Suprapubic skin (tissue), 4 donors: ENCODE measurements around the gene LINC01488. TPM values are rescaled to one million over a fixed set of nuclear protein-coding genes. Genes with fewer than 3 reads are reported as not detected.

ENCODE experiments used
- DNase-seq, 2 donors: peaks; one replicate each; pipeline ENCODE4 v3.0.0-alpha.2; 2019; ENCODE audit warnings: low spot score in 2 of 2
- H3K27ac ChIP-seq: fragments of 200-600 bp; sonication (generic); one replicate; pipeline ENCODE4 v1.5.1; 2019
- H3K27me3 ChIP-seq: fragments of 200-600 bp; sonication (generic); one replicate; pipeline ENCODE4 v1.5.1; 2019
- H3K36me3 ChIP-seq: fragments of 200-600 bp; sonication (generic); one replicate; pipeline ENCODE4 v1.5.1; 2019
- H3K4me1 ChIP-seq: fragments of 200-600 bp; sonication (generic); one replicate; pipeline ENCODE4 v1.5.1; 2019
- H3K4me3 ChIP-seq: fragments of 200-600 bp; sonication (generic); one replicate; pipeline ENCODE4 v1.5.1; 2019; ENCODE audit warnings: mild to moderate bottlenecking
- H3K9me3 ChIP-seq: fragments of 200-600 bp; sonication (generic); one replicate; pipeline ENCODE4 v1.5.1; 2019
- EP300 ChIP-seq: sonication (generic); formaldehyde crosslinking; IDR thresholded peaks from one replicate; pipeline ENCODE4 v1.6.1; 2017; ENCODE audit warnings: antibody characterized with exemption
- POLR2A ChIP-seq, 2 donors: fragments of 450-650 bp; IDR thresholded peaks; one replicate each; pipeline ENCODE4 v1.6.1; 2017; ENCODE audit warnings: antibody characterized with exemption in 2 of 2, mild to moderate bottlenecking in 2 of 2, moderate library complexity in 2 of 2
- POLR2AphosphoS5 ChIP-seq, 3 donors: sonication (generic); formaldehyde crosslinking; IDR thresholded peaks; one replicate each; pipeline ENCODE4 v1.6.1; 2017; ENCODE audit warnings: antibody characterized with exemption in 3 of 3
- WGBS: methylation state at CpG from one replicate; pipeline ENCODE4 v1.1.5; 2018; 5-methylcytosine and 5-hydroxymethylcytosine counted together
- total RNA-seq, 4 donors: library from RNA; depleted of rRNA; stranded (reverse); fragments of >200 nt; gene quantifications; one replicate each; pipeline ENCODE4 v1.1.0, GENCODE V29; 2016
- TF ChIP-seq, protein P1 (sequence below), 2 donors: fragments of 200-600 bp in 1 of 2; fragments of 450-650 bp in 1 of 2; sonication (generic) in 1 of 2; IDR thresholded peaks; one replicate each; pipeline ENCODE4 v1.5.1; 2016 to 2019; ENCODE audit warnings: antibody characterized with exemption in 2 of 2, mild to moderate bottlenecking in 1 of 2, moderate library complexity in 1 of 2

LINC01488 gene
- total RNA-seq, 4 donors from 2014 or later = not detected

DNA sequence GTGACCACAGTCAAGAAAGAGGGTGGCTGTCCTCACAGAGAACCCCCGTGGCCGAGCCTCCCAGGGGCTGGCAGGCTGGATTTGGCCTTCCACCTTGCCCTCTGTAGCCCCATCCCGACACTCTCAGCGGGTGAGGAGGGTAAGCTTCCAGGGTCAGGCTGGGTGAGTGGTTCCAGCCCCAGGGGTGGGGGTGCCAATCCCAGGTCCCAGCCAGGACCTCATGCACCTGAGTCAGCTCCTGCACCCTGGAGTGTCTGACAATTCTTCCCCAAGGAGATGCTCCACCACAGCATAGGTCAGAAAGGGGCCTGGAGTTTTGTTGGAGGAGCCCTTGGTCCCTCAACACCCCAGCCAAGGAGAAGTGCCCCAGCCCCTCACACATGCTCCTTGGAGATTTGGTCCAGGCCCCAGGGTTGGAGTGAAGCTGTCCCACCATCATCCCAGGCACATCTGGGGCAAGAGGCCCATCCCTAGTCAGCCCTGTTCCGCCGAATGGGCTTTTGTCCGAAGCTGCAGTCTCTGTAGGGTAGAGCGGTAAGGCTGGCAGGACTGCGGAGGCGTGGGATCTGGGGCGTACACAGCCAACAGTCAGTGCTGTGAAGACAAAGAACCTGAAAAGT, 8.4 kb downstream of the LINC01488 start:
- no peak overlapping the region for H3K4me3 ChIP-seq
- DNase-seq = no peak
- peaks cover 17% of the 10 kb centered on the region for H3K4me1 ChIP-seq
- H3K36me3 ChIP-seq = no peaks in the 10 kb centered on the region
- no peak overlapping the region for H3K27ac ChIP-seq
- TF ChIP-seq POLR2A (IDR thresholded peaks at IDR 0.05) (no peak), POLR2AphosphoS5 (IDR thresholded peaks at IDR 0.05) (no peak), EP300 (no peak)
- H3K27me3 ChIP-seq = no peaks in the 10 kb centered on the region
- 95% methylated on average over 9 of the region's 11 CpGs for WGBS
- H3K9me3 ChIP-seq = no peaks in the 10 kb centered on the region

DNA sequence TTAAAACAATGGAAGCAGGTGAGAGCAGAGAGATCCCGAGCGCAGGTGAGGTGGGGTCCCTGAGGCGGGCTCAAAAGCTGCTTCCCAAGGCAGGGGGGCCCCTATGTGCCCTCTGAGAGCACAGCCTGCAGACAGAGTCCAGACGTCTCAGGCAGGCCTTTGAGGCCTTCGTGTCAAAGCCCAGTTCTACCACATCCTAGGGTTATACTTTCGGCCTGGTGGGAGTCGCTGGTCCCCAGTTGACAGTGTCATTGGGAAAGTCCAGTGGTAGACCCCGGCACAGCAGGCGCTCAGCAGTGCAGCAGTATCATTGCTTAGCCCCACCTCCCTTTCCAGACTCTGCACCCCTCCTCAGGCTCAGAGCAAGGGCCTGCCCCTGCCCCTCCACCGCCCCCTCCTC, 9.1 kb downstream of the LINC01488 start:
- WGBS = 82% methylated on average over 10 of the region's 10 CpGs
- H3K4me1 ChIP-seq = peaks cover 17% of the 10 kb centered on the region
- no peak overlapping the region for H3K27ac ChIP-seq
- H3K9me3 ChIP-seq = no peaks in the 10 kb centered on the region
- no peak overlapping the region for H3K4me3 ChIP-seq
- TF ChIP-seq, protein P1, sequence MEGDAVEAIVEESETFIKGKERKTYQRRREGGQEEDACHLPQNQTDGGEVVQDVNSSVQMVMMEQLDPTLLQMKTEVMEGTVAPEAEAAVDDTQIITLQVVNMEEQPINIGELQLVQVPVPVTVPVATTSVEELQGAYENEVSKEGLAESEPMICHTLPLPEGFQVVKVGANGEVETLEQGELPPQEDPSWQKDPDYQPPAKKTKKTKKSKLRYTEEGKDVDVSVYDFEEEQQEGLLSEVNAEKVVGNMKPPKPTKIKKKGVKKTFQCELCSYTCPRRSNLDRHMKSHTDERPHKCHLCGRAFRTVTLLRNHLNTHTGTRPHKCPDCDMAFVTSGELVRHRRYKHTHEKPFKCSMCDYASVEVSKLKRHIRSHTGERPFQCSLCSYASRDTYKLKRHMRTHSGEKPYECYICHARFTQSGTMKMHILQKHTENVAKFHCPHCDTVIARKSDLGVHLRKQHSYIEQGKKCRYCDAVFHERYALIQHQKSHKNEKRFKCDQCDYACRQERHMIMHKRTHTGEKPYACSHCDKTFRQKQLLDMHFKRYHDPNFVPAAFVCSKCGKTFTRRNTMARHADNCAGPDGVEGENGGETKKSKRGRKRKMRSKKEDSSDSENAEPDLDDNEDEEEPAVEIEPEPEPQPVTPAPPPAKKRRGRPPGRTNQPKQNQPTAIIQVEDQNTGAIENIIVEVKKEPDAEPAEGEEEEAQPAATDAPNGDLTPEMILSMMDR (IDR thresholded peaks at IDR 0.05) = no peak
- TF ChIP-seq EP300 (no peak), POLR2AphosphoS5 (IDR thresholded peaks at IDR 0.05) (no peak), POLR2A (IDR thresholded peaks at IDR 0.05) (no peak)
- H3K36me3 ChIP-seq = no peaks in the 10 kb centered on the region
- H3K27me3 ChIP-seq = no peaks in the 10 kb centered on the region
- no peak for DNase-seq

DNA sequence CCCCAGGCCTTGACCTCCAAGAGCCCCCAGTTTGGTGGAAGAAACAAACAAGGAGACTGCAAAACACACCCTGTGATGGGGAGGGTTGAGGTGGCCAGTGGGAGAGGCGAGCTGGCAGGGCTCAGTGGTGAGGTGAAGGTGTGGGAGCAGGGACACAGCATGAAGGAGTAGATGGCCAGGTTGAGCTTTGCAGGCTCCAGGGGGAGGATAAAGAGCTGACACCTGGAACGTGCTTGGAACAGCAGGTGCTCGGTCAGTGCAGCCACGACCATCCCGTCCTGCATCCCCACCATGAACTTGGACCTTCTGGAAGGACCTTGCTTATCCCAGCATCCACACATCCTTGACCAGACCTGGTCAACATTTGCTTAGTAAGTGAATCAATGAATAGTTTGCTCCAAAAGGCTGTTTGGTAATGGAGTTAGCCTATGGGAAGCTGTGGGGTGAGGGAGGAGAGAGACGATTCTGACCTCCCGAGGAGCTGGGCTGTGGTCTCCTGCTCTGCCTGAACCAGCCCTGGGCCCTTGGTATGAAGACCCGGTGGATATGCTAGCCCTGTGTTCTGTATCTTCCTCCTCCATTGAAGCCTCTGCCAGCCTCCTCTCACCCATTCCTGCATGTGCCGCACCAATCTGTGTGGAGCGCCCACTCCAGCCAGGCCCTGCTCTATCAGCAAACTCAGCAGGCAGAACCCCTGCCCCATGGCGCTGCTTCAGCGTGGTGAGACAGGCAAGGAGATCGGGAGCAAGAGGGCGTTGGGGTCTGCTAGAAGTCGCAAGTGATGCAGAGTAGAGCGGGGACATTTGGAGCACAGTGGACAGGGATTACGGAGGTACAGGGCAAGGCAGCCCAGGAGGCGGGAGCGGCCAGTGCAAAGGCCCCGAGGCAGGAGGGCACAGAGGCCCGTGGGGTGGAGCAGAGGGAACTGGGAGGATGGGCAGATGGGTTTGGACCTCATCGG, 9.9 kb downstream of the LINC01488 start:
- peaks cover 10% of the 10 kb centered on the region for H3K4me1 ChIP-seq
- 90% methylated on average over 22 of the region's 22 CpGs for WGBS
- TF ChIP-seq POLR2A (IDR thresholded peaks at IDR 0.05) (no peak), EP300 (no peak), POLR2AphosphoS5 (IDR thresholded peaks at IDR 0.05) (no peak)
- TF ChIP-seq, protein P1 (IDR thresholded peaks at IDR 0.05) = no peak
- H3K27me3 ChIP-seq = no peaks in the 10 kb centered on the region
- no peaks in the 10 kb centered on the region for H3K36me3 ChIP-seq
- no peak for DNase-seq
- no peak overlapping the region for H3K27ac ChIP-seq
- no peaks in the 10 kb centered on the region for H3K9me3 ChIP-seq
- H3K4me3 ChIP-seq = no peak overlapping the region

DNA sequence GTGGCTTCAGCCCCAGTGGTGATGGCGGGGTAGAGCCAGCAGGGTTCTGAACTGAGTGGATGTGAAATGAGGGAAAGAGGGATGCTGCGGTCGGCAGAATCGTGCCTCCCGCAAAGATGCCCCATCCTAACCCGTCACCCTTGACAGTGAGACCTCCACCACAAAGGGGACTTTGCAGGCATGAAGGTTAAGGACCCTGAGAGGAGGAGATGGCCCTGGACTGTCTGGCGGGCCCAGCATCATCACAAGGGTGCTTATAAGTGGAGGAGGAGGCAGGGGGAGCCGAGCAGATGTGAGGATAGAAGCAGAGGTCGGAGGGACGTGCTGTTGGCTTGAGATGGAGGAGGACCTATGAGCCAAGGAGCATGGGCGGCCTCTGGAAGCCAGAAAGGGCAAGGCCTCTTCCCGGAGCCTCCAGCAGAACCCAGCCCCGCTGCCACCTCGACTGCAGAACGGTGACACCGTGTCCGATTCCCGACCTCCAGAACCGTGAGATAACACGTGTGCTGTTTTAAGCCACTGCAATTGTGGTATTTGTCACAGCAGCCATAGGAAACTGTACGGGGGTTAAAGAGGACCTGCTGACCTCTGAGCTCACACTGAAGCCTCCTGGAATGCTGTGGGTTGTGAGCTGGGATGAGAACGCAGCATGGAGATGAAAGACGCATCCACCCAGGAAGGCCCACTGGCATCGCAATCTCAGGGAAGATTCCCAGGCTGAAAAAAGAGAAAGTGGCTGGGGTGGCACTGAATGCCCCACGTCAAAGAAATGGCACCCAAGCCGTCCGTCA, 10.9 kb downstream of the LINC01488 start:
- H3K9me3 ChIP-seq = no peaks in the 10 kb centered on the region
- TF ChIP-seq POLR2A (IDR thresholded peaks at IDR 0.05) = no peak
- no peak for TF ChIP-seq POLR2AphosphoS5 (IDR thresholded peaks at IDR 0.05)
- no peak for TF ChIP-seq EP300
- TF ChIP-seq, protein P1 (IDR thresholded peaks at IDR 0.05) = no peak
- peaks cover 11% of the 10 kb centered on the region for H3K4me1 ChIP-seq
- no peaks in the 10 kb centered on the region for H3K27me3 ChIP-seq
- 90% methylated on average over 27 of the region's 27 CpGs for WGBS
- DNase-seq = no peak
- no peaks in the 10 kb centered on the region for H3K36me3 ChIP-seq
- H3K4me3 ChIP-seq = no peak overlapping the region
- H3K27ac ChIP-seq = no peak overlapping the region

DNA sequence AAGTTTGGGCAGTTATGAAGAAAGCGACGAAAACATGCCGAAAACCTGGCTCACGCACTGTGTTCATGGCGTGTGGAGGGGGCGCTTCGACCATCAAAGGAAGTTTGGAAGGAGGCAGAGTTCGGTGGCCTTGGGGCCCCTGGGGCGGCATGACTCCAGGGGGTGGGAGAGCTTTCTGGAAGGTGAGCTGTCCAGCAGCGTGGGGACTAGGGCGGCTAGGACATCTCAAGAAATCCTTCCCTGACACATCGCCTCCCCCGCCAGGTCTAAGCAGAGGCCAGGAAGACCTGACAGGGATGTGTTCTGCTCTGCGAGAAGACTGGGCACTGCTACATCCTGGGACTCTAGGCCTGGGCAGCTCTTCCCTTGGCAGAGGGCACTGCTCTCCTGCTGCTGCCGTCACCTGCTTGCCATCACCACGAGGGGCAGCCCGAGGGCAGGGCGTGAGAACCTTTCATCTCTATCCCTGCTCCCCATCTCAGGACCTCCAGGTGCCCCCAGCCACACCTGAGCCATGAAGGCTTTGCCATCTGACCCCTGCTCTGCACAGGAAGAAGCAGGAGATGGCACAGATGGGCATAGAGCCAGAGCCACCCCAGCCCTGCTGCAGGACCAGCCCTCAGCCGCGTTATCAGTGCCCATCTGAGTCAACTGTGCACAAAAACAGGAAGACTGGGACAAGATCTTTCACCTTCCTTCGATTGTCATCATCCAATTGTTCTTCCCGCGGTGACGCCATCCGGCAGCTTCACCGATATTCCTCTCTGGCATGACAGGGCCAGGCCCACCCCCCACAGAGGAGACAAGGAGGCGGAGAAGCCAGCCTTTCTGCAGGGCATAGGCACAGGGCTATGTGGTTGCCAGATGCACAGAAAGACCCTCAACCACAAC, 12.7 kb downstream of the LINC01488 start:
- Histone ChIP-seq H3K27me3 (no peaks in the 10 kb centered on the region), H3K9me3 (no peaks in the 10 kb centered on the region), H3K4me1 (peaks cover 23% of the 10 kb centered on the region), H3K36me3 (no peaks in the 10 kb centered on the region), H3K27ac (no peak overlapping the region), H3K4me3 (no peak overlapping the region)
- DNase-seq = no peak
- WGBS = 75% methylated on average over 21 of the region's 27 CpGs
- TF ChIP-seq EP300 (no peak), POLR2AphosphoS5 (IDR thresholded peaks at IDR 0.05) (no peak), POLR2A (IDR thresholded peaks at IDR 0.05) (no peak)
- TF ChIP-seq, protein P1 (IDR thresholded peaks at IDR 0.05) = no peak
